Activated CD8-positive, alpha-beta memory T cell treated with anti-CD3 and anti-CD28 coated beads, Interleukin-2, amount 50 U/mL, for 48 hours (primary cell): ENCODE results near the gene KRTAP19-3.
"Not testable (repeated sequence)": the region's sequence is repeated elsewhere in the genome, so short reads cannot be mapped to it uniquely, and the experiment has no call there.

Experiments used
- DNase-seq: peaks from one replicate; pipeline ENCODE4 v3.0.0-alpha.2; 2020

Gene KRTAP19-3

GRCh38 chr21:30491963-30492428, at the start of gene KRTAP19-3:
TSS of gene KRTAP19-3 (minus strand) at chr21:30492013. CDS start at chr21:30491957, 56 bp downstream.
- no peak for DNase-seq

GRCh38 chr21:30518876-30519275, 27.1 kb upstream of the KRTAP19-3 start:
- no peak for DNase-seq

DNA sequence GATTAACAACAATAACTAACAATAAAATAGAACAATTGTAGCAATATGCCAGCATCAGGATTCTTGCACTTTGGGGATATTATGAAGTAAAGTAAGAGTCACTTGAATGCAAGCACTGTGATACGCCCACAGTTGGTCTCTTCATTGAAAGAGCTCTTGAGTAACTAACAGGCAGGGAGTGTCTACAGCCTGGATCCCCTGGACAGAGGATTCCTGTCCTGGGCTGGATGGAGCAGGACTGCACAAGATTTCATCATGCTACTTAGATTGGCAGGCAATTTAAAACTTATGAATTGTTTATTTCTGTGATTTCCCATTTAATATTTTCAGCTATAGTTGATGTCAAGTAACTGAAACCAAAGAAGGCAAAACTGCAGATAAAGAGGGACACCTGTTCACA, 23.9 kb upstream of the KRTAP19-3 start:
- DNase-seq, result no peak

GRCh38 chr21:30505621-30506205, 13.9 kb upstream of the KRTAP19-3 start:
- not testable (repeated sequence) for DNase-seq

GRCh38 chr21:30502041-30502440, 10.2 kb upstream of the KRTAP19-3 start, which contains the start of gene KRTAP19-5:
TSS of gene KRTAP19-5 (minus strand) at chr21:30502141. CDS start at chr21:30502090, 51 bp downstream.
- no peak for DNase-seq

DNA sequence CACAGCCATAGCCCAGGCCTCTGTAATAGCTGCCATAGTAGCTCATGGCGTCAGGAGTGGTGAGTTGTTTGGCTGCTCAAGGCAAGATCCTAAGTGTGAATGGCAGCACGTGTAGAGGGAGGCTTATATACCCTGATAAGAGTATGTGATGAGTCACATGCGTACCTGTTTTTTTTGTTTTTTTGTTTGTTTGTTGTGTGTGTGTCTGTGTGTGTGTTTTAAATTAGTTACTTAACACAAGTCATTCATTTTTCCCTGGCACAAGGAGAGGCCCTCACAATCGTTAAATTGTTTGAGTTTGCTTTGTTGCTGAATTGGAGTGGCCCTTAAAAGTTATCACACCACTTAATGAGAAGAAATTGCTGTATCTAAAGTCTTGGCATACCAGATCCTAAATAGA, 5.3 kb upstream of the KRTAP19-3 start, which contains the start of gene KRTAP19-4:
Gene KRTAP19-4 (minus strand): TSS at position 101 of the 400 bp plus-strand sequence. CDS start 55 bp downstream, at position 46.
- no peak for DNase-seq

DNA sequence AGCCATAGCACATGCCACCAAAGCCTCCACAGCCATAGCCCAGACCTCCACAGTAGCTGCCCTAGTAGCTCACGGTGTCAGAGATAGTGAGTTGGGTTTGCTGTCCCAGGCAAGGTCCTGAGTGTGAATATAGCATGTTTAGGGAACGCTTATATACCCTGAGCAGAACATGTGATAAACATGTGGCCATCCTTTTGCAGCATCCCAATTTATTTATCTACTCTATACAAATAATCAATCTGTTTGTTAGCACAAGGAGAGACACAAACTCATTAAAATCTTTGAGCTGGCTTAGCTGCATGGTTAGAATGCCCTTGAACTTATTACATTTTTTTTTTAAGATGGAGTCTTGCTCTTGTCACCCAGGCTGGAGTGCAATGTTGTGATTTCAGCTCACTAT, 4.5 kb downstream of the KRTAP19-3 start, which contains the start of gene KRTAP19-2:
Gene KRTAP19-2 (minus strand): TSS at position 101 of the 400 bp plus-strand sequence. CDS start 88 bp downstream, at position 13.
- DNase-seq, result no peak

DNA sequence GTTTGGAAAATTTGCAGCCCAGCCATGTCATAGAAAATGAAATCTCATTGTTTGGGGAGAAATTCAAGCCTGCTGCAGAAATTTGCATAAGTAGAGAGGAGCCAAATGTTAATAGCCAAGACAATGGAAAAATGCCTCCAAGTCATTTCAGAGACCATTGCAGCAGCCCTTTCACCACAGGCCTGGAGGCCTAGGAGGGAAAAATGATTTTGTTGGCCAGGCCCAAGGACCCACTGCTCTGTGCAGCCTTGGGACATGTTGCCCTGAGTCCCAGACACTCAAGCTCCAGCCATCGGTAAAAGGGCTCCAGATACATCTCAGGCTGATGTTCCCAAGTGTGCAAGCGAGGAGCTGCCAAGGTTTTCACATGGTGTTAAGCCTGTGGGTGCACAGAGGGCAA, 5.6 kb downstream of the KRTAP19-3 start:
- DNase-seq, result no peak

DNA sequence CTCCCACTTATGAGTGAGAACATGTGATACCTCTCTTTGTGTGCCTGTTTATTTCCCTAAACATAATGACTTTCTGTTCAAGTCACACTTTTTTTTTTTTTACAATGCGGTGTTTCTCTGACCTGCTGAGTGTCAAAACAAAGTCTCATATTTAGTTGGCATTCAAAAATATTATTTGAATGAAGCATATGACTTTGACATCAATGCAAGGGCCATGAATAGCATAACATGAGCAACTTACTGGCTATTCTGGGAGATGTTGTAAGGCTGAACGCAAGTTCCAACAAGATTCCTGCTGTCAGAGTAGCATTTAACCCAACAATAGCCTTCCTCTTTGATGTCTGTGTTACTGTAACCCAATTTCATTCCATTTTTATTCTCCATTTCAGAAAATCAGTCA, 9.7 kb downstream of the KRTAP19-3 start:
- DNase-seq, result no peak

DNA sequence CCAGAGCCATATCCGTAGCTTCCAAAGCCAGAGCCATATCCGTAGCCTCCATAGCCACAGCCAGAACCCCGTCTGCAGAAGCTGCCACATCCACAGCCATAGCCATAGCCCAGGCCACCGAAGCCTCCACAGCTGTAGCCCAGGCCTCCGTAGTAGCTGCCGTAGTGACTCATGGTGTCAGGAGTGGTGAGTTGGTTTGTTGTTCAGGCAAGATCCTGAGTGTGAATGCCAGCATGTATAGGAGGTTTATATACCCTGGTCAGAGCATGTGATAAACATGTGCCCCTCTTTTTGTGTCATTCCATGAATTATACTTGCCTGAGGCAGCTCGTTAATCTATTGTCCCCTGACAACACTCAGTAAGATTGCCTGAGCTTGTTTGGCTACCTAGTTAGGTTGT, 11.7 kb downstream of the KRTAP19-3 start, which contains the start of gene KRTAP19-1:
Gene KRTAP19-1 (minus strand): TSS at position 223 of the 400 bp plus-strand sequence. CDS start 50 bp downstream, at position 173.
- no peak for DNase-seq

- no peak for DNase-seq
These were observed 12.6 kb downstream of the KRTAP19-3 start for GRCh38 chr21:30479259-30479658.

- no peak for DNase-seq
These were observed 13.8 kb downstream of the KRTAP19-3 start for GRCh38 chr21:30478004-30478403.

DNA sequence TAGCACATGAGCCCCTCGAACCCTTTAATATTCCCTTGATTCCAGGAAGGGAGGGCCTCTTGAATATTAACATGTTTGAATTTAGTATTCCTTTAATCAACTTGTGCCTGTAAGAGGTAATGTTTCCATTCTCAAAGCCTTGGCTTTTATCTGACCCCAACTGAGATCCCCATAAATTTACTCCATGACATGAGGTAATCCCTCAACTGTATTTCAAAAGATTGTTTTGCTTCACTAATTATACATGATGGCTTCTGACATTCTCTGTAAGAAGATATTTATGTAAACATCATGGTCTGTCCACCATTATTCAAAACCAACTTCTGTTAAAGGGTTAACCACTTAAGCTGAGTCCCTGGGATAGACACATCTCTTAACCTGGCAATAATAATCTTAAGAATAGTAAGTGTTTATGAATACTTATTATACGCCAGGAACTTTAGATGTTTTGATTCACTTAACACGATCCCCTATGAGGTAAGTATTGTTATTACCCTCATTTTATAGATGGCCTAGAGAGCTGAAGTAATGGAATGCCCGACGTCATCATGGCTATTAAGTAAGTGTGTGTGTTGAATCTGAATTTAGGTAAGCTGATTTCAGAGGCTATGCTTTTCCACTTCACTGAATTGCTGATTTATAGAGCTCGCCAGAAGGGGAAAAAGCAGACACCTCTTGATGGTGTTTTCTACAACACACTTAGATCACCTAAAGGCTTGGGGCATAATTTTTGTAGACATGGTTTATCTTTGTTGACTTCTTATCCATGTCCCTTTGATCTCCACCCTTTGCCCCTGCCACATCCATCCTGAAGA, 22.7 kb downstream of the KRTAP19-3 start:
- DNase-seq, result no peak

DNA sequence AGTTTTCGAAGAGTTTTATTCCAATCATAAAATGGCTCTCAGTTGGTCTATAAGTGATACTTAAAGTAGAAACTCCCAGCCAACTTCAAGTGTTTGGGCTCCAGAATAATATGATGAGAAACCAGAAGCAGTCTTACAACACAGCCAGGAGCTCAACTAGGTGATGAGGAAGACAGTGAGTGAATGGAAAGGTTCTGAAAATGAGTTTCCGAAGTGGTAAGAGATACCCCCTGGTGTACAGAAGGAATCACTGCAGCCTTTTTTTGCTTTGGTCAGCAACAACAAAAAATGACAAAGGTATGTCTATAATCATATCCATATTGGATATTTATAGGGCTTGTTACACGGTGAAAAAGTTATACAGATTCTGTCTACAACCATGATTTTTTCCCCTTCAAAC, 28.1 kb downstream of the KRTAP19-3 start:
- no peak for DNase-seq

- DNase-seq, result no peak
These were observed 43.3 kb downstream of the KRTAP19-3 start for GRCh38 chr21:30448514-30448913.

DNA sequence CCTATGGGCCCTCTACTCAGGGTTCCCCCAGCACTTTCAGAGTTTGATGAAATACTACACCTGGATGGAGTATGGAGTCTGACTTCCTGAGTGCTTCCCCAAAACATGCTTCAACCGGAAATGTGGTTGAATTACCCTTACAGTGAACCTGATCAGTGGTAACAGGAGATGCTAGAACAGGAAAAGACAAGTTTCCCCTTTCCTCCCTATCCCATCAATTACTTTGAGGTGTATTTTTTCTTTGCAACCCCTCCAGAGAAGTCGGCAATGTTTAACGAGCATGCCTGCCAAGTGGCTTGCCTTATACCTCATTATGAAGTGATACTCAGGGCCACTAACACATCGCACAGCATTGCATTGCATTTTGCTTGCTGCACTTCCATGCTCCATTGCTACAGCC, 44.8 kb downstream of the KRTAP19-3 start:
- no peak for DNase-seq

DNA sequence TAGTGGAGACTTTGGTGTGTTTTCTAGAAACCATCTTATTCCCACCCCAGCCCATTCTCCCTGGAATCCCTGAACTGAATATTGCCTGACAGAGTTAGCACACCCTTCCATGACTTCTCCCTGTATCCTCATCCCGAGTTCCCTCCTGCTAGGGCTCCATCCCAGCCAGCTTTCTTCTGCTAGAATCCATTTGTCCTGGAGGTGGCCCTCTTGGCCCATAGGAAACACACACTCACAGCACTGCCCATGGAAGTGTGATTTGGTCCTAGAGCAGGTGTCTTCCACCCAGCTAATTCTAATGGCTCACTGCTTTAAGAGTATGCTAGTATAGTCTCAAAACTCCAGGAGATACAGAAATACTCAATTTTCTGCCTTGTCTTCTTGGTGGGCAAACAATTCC, 47.6 kb downstream of the KRTAP19-3 start:
- DNase-seq, result no peak

DNA sequence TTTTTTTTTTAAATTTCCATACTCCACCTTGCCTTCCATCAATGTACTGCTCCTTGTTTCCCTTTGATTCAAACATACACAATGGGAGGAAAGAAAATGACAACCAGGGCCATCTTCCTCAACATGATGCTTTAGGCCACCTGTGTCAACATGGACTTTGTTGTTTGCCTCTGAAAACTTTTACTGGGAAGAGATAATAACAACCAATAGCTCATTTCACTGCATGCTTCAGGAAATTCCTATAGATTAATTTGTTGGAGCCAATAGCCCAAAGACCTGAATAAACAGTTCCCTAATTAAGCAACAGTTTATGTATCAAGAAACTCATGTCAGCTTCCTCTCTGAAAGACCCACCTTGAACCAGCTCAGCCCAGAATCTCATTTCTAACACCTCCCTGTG, 48.6 kb downstream of the KRTAP19-3 start:
- DNase-seq, result no peak
